GM12801 (cell line): ENCODE data around the gene SLC29A3.

Source experiments
- CTCF ChIP-seq: IDR thresholded peaks from one replicate; pipeline ENCODE4 v1.5.1; 2011; ENCODE audit warnings: control low read depth; ENCODE audit not compliant: insufficient read length; ENCODE audit errors: extremely low read depth

SLC29A3 gene

GRCh38 chr10:71306979-71307378 is 12.1 kb upstream of the SLC29A3 start:
- TF ChIP-seq CTCF: no peak

DNA sequence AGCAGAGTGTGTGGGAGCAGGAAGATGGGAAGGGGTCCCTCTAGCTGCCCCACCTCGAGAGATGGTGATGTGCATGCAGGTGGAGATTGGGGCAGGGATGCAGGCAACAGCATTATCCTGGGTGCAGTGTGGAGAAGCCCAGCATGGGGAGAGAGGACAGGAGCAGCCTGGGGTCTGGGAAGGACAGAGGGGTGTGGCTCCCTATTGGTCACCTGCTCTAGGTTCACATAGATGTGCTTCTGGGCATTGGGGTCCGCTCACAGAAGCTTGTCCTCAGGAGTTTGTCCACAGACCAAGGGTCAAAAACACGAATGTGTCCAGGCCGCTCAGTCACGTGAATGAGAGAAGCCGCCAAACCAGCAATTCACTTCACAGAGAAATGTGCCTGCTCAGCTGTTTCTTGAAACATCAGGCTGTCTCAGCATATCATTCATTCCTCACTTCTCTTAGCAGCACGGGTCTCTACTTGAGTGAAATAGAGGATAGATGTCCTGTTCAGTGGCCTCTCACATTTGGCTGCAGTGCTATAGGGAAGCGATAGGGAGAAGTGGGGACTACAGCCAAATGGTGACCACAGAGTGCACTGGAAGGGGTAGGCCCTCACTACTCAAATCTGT is 11.5 kb upstream of the SLC29A3 start:
- TF ChIP-seq CTCF: no peak

DNA sequence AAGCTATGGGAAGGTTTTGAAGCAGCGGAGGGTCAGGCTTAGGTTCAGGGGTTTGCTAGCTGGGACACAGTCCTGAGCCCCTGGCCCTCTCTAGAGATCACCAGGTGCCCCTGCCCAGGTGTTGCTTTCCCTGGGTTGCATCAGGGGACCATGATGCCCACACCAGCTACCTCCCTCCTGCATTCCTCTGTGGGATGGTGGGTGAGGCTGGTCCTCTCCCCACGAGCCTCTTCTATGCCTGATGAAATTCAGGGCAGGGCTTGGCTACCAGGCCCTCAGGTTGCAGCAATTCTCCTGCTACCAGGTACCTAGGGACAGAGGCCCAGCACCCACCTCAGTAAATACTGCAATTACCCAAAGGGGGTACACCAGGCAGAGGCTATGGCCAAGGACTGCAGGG is 10.8 kb upstream of the SLC29A3 start:
- no peak for TF ChIP-seq CTCF

GRCh38 chr10:71308985-71309384 is 10.1 kb upstream of the SLC29A3 start:
- TF ChIP-seq CTCF: no peak

DNA sequence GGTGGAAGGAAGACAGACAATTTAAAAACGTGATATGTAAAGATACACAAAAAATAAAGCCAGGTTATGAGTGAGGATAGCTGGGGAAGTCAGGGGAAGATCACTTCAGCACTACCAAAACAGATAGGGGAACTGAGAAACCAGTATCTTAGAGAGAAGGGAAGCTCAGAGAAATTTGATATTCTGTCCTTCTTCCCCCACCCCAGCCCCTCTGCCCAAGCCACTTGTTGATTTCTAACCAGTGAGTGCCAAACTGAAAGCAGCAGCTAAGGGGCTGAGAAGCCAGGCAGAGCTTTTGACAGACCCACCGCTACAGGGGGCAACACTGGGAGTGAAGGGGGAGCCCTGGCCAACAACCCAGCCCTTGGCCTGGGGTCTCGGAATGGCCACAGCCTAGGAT is 9.1 kb upstream of the SLC29A3 start:
- no peak for TF ChIP-seq CTCF

- no peak for TF ChIP-seq CTCF
Observed at GRCh38 chr10:71312220-71312619, 6.8 kb upstream of the SLC29A3 start.

DNA sequence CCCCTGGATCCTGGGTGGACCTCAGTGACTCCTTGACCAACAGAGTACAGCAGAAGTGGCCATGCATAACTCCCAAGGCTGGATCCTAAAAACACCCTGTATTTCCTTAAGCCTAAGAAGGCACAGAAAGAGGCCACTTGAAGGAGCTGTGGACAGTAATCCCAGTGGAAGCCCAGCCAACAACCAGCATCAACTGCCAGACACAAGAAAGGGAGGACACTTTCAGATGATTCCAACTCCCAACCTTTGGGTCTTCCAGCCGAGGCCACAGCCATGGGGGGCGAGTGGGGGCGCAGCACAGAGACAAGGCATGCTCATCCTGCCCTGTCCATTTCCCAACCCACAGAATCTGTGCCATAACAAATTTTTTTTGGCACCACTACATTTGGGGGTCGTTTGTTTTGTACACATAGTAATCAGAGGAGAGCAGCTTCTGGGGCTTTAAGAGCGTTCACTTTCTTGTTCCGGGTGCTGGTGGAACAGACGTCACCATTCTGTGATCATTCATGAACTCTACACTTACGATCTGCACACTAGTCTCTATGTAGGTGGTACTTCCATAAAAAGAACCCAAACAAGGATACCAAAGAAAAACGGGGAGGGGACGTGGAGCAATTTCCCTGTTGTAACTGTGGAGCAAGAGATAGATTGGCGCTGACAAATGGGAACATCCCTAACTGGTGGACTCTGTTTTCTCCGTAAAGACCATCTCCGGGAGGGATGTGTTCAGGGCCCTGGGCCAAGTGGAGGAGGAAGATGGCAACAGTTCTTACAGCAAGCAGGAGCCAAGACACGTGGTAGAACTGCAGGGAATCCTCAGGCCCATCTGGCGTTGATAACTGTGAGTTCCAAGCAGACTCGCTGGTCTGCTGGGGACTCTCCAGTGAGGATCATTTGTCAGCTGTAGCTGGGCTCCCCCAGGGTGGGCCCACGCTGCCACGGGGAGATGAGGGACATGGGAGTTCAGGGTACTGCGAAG is 6.0 kb upstream of the SLC29A3 start:
- no peak for TF ChIP-seq CTCF
